Activated T-cell treated with anti-CD3 and anti-CD28 coated beads for 24 hours (primary cell): ENCODE data around the gene OR51A7.
"Not testable (repeated sequence)": the region's sequence is repeated elsewhere in the genome, so short reads cannot be mapped to it uniquely, and the experiment has no call there.

ENCODE experiments used
- DNase-seq: peaks from one replicate; pipeline ENCODE4 v3.0.0-alpha.2; 2020; ENCODE audit warnings: low read depth

Gene OR51A7

DNA sequence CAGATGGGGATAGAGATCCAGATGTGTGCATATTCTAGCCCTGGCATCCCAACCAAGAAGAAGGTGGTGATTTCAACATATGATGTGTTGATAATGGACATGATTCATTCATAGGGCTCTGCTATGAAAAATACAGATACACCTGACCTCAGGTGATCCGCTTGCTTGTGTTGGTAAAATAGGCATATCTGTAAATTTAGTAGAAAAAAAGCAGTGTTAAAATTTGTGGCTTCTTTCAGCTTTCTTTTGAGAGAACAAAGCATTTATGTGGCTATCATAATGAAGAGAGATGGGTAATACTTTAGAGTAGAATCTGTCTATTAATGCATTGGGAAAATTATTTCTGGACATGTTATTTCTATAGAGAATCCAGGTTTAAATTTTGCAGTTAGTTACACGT lies 52.0 kb downstream of the OR51A7 start, which contains the start of gene OR51A2:
OR51A2 (minus strand) TSS at position 101 of the 400 bp plus-strand sequence; CDS start at position 101, 0 bp downstream.
- DNase-seq: not testable (repeated sequence)

- DNase-seq: no peak
Measured at GRCh38 chr11:4957396-4957795, 53.8 kb downstream of the OR51A7 start.
